Measurements from ENCODE around the gene ZNF521. TPM values are rescaled to one million over a fixed set of nuclear protein-coding genes. Genes with fewer than 3 reads are reported as not detected.

The ZNF521 gene
- total RNA-seq, 2 donors from 2014 or later, result 12.7 to 41.5 TPM

- no peak for TF ChIP-seq POLR2AphosphoS5 (IDR thresholded peaks at IDR 0.05)
- no peak for TF ChIP-seq CTCF (IDR thresholded peaks at IDR 0.05)
- no peak for TF ChIP-seq POLR2A (IDR thresholded peaks at IDR 0.05)
- no peaks in the 10 kb centered on the region for H3K27me3 ChIP-seq (replicated peaks; ENCODE audit: insufficient read depth)
- no peak overlapping the region for H3K27ac ChIP-seq
Measured at GRCh38 chr18:25287106-25287505, 64.9 kb downstream of the ZNF521 start.

GRCh38 chr18:25284861-25285550 is 67.0 kb downstream of the ZNF521 start:
- TF ChIP-seq CTCF (IDR thresholded peaks at IDR 0.05), result no peak
- no peak for TF ChIP-seq POLR2AphosphoS5 (IDR thresholded peaks at IDR 0.05)
- TF ChIP-seq POLR2A (IDR thresholded peaks at IDR 0.05), result no peak
- Histone ChIP-seq H3K27ac (no peak overlapping the region), H3K36me3 (no peaks in the 10 kb centered on the region), H3K27me3 (replicated peaks; ENCODE audit: insufficient read depth) (no peaks in the 10 kb centered on the region), H3K4me1 (replicated peaks) (no peaks in the 10 kb centered on the region), H3K4me3 (no peak overlapping the region), H3K9me3 (no peaks in the 10 kb centered on the region)
- 82% methylated on average over 10 of the region's 10 CpGs for WGBS
- intact Hi-C loops (cut with DNase I), result loop anchor here (2.0 to 10.0 kb wide), 2 partner anchors 56 to 60 kb away; no protein-coding TSS in a partner anchor
- DNase-seq (ENCODE audit: low spot score), result no peak

More at GRCh38 chr18:25287106-25287505, 64.9 kb downstream of the ZNF521 start:
- Histone ChIP-seq H3K9me3 (no peaks in the 10 kb centered on the region), H3K36me3 (no peaks in the 10 kb centered on the region), H3K4me1 (replicated peaks) (no peaks in the 10 kb centered on the region), H3K4me3 (no peak overlapping the region)
- WGBS, result 74% methylated on average over 9 of the region's 9 CpGs
- intact Hi-C loops (cut with DNase I), result loop anchor here (10.0 kb wide), 1 partner anchor 58 kb away; no protein-coding TSS in a partner anchor
- no peak for DNase-seq (ENCODE audit: low spot score)

- no peak for TF ChIP-seq POLR2A (IDR thresholded peaks at IDR 0.05)
- TF ChIP-seq CTCF (IDR thresholded peaks at IDR 0.05), result no peak
- TF ChIP-seq POLR2AphosphoS5 (IDR thresholded peaks at IDR 0.05), result no peak
- Histone ChIP-seq H3K4me1 (replicated peaks) (no peaks in the 10 kb centered on the region), H3K27ac (no peak overlapping the region), H3K27me3 (replicated peaks; ENCODE audit: insufficient read depth) (no peaks in the 10 kb centered on the region), H3K9me3 (no peaks in the 10 kb centered on the region), H3K4me3 (no peak overlapping the region), H3K36me3 (no peaks in the 10 kb centered on the region)
- DNase-seq (ENCODE audit: low spot score), result no peak
- 86% methylated on average over 7 of the region's 7 CpGs for WGBS
- intact Hi-C loops (cut with DNase I), result loop anchor here (2.0 to 10.0 kb wide), 2 partner anchors 55 to 61 kb away; no protein-coding TSS in a partner anchor
Measured at GRCh38 chr18:25284281-25284680, 67.7 kb downstream of the ZNF521 start.

- intact Hi-C loops (cut with DNase I), result loop anchor here (2.0 to 10.0 kb wide), 2 partner anchors 55 to 61 kb away; no protein-coding TSS in a partner anchor
- no peak overlapping the region for H3K4me3 ChIP-seq
- no peak for TF ChIP-seq POLR2AphosphoS5 (IDR thresholded peaks at IDR 0.05)
- TF ChIP-seq CTCF (IDR thresholded peaks at IDR 0.05), result no peak
- TF ChIP-seq POLR2A (IDR thresholded peaks at IDR 0.05), result no peak
- no peak overlapping the region for H3K27ac ChIP-seq
- H3K9me3 ChIP-seq, result no peaks in the 10 kb centered on the region
- DNase-seq (ENCODE audit: low spot score), result no peak
- no peaks in the 10 kb centered on the region for H3K36me3 ChIP-seq
- H3K27me3 ChIP-seq (replicated peaks; ENCODE audit: insufficient read depth), result no peaks in the 10 kb centered on the region
- no peaks in the 10 kb centered on the region for H3K4me1 ChIP-seq (replicated peaks)
- WGBS, result 52% methylated on average over 2 of the region's 2 CpGs
Measured at GRCh38 chr18:25283781-25284180, 68.2 kb downstream of the ZNF521 start.
